Hematopoietic multipotent progenitor cell treated with erythropoietin and hydrocortisone succinate and interleukin-3 and kit ligand, for 17 days (in vitro differentiated cells): Measurements from ENCODE around the gene ESPN.
"Not testable (repeated sequence)": the region's sequence is repeated elsewhere in the genome, so short reads cannot be mapped to it uniquely, and the experiment has no call there.

ENCODE experiments used
- DNase-seq: peaks from one replicate; pipeline ENCODE4 v3.0.0-alpha.2; 2015; ENCODE audit warnings: low spot score

Gene ESPN

DNA sequence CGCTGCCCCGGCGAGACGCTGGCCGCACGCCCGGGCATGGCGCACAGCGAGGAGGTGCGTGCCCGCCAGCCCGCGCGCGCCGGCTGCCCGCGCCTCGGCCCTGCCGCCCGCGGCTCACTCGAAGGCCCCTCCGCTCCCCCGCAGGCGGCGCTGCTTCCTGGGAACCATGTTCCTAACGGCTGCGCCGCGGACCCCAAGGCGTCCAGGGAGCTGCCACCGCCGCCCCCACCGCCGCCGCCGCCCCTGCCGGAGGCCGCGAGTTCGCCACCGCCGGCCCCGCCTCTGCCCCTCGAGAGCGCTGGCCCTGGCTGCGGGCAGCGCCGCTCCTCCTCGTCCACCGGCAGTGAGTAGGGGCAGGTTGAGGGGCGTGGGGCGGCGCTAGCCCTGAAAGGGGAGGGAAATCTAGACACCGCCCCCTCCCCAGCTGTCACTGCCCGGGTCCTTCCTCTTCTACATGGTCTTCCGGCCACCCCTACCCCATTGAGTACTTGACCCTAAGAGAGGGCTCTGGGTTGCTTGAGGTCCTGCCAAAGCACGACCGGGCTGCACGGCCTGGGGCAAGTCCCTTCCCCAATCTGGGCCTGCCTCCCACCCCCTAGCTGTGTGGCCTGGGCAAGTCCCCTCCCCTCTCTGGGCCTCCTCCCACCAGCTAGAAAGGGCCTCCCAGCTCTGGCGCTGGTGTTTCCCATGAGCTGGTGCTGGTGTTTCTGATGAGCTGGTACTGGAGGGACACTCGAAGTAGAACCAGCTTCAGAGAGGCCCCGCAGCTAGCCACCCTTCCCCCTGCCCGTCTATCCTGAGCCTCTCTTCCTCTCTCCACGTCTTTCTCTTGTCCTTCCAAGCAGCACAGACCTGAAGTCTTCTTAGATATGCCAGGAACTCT is 24.4 kb downstream of the ESPN start:
- no peak for DNase-seq

DNA sequence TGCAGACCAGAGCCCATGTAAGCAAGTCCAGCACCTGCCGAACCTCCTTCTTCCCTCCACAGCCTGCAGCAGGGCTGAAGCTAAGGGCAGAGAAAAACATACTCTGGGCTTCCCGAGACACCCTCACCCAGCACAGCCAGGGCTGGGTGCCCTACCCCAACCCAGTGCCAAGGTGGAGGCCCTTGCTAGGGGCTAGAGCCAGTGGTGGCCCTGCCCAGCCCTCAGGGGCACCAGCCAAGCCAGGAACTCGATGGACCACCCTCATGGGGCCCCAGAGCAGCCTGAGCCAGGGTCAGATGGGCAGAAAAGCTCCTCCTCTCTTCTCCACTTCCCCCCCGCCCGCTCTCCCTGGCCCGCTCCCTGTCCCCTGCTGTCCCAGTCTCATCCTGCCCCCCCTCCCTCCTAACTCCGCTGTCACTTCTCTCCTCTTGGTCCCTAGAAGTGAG is 25.5 kb downstream of the ESPN start:
- no peak for DNase-seq

DNA sequence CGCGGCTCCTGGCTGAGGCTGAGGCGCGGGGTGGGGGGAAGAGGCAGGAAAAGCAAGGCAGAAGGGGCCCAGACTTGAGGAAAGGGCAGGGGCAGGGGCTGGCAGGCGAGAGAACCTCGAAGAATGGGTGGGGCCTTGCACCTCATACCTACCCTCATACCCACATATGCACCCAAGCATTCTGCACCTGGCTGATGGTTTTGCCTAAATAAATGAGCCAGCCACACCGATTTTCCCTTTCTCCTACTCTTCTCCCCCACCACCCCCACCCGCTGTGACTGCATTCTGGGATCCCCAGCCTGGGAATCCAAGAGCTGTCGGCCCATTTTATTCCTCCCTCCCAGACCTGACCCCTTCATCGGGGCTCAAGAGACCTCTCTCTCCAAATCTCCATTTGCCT is 25.9 kb downstream of the ESPN start:
- DNase-seq, result not testable (repeated sequence)

DNA sequence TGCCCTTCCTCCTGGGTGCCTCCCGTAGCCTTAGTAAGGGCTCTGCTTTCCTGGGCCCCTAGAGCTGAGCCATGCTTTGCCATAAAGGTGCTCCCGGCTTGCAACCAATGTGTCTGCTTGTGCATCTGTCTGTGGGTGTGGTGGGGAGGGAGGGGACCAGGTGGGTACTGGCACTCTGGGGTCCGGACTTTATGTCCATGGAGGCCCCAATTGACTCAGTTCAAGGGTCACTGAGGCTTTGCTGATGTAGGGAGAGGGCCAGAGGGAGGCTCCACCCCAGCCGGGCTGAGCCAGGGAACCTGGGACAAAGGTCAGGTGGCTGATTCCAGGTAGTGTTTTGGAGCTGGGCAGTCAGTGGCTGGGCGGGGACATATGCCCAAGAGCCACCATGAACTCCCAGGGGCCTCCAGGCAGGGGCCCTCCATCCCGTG is 26.4 kb downstream of the ESPN start:
- DNase-seq, result no peak

DNA sequence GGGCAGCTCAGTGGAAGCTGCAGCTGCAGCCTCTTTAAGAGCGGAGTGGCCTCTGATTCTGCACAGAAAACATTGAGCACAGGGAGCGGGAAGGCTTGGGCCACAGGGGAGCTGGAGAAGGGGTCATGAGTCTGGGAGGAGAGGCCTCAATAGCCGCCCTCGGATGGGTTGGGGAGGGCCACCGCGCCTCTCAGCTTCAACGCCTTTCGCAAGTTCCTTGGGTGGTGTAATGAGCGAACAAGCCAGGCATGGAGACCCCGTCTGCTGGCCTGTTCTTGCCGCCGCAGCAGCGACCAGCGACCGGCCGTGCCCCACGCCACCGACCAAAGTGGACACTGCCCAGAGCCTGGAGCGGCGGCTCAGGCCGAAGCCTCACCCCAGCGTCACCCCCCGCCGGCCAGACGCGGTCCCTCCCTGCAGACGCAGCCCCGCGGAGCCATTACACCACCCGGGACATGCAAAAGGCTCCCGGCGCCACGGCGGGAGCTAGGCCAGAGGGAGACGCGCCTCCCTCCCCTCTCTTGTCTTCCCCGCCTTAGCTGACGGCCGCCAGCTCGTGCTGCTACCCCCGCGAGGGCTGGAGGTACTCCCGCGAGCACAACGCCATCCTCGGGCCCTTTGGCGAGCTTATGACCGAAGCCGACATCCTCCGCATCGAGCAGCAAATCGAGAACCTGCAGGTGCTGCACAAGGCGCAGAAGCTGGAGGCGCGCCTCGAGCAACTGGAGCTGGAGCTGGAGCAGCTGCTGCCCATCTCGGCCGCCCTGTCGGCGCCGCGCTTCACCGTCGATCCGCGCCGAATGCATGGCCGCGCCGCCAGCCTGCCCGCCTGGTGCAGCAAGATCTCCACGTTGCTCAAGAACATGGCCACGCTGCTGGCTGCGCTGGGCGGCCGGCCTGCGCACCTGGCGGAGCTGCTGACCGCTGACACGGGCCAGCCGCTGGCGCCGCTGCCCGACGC is 29.6 kb downstream of the ESPN start:
- DNase-seq, result not testable (repeated sequence)

DNA sequence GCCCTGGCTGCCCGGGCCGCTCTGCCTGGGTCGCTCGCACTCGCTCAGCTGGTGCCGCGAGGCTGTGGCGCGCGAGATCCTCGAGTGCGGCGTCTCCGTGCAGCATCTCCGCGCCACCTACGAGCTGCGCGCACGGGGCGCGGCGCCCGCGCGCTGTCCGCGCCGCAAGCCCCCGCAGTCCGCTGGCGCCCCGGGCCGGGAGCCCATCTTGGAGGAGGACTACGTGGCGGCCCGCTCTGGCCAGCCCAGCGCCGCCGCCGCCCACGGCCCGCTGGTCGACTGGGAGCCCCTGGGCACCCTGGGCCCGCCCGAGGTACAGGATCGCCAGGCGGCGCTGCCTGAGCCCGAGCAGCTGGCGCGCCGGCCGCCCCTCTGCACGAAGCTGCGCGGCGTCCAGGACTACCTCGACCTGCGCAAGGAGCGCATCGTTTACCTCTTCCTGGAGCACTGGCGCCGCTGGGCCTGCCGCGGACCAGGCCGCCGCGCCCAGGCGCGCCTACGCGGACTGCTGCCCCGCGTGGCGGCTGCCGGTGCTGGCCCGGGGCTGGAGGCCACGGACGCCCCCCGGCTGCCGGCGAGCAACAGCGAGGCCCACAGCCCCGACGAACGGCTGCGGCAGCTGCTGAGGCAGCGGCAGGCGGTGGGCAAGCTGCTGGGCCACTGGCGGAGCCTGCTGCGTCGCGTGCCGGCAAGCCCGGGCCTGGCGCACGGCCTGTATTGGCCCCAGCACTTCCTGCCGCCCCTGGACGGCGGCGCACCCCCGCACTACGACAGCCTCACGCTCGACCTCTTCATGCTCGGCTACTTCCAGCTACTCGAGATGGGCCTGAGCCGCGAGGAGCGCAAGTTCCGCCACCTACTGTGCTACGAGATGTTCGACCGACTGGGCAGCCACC is 30.5 kb downstream of the ESPN start:
- DNase-seq, result no peak

DNA sequence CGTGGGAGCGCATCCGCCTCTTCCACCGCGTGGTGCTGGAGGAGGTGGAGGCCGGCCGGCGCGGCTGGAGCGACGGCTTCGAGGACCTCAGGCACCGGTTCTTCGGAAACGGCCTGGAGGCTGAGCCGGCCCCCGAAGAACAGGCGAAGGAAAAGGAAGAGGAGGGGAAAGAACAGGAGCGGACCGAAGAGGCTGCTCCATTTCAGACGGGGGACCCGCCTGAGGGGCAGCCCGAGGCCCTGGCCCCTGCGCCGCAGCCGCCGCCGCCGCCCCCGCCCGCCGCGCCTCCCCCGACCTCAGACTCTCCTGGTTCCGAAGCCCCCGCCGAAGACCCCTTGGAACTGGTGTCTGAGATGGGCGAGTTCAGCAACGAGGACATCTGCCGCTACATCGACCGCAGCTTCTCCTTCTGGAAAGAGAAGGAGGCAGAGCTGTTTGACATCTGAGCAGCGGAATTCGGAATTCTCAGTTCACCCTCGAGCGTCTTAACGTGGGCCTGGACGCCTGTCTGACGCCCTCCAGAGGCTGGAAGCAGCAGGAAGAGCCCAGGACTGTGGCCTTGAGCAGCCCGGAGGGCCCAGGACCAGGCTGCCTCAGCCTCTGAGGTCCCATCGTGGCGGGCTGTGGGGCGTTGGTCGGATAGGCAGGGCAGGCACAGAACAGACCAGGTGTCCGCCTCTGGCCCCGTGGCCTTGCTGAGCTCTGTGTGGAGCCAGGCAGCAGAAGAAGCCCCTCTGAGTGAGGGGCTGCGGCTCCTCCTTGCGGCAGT is 31.4 kb downstream of the ESPN start:
- DNase-seq, result not testable (repeated sequence)

DNA sequence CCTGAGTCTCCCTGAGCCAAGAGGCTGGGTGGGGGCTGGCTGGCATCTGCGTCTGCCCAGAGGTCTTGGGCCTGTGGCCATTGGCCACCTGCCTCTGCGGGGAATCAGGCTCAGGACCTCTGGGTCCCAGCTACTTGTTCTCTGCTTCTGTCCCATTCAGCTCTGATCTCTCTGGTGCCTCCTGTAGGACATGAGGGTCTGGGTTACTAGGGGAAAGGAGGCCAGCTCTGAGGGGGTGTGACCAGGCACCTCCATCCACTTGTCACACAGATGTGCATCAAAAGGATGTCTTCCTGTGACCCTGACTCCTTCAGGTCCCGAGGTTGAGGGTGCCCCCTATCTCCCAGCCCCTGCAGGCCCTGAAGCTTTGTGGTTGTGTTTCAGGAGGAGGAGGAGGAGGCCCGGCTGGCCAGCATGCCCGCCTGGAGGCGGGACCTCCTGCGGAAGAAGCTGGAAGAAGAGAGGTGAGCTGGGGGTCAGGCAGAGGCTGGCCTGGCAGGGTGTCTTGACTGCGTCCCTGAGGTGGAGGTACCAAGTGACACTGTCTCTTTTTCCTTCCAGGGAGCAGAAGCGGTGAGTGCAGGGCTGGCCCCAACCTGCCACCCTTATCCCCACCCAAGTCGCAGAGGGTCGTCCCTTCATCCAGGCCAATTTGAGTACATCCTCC is 32.4 kb downstream of the ESPN start:
- no peak for DNase-seq

DNA sequence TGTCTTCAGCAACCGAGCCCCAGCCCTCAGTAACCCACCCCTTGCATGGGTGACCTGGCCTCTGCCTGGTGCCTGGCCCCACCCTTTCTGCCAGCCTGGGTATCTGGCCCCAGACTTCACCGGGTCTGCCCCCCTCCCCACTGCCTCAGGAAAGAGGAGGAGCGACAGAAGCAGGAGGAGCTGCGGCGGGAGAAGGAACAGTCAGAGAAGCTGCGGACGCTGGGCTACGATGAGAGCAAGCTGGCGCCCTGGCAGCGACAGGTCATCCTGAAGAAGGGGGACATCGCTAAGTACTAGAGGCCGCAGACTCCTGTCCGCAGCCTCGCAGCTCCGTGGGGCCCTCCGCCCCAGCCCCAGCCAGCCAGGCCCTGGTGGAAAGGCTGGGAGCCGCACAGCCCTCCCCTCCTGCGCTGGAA is 35.3 kb downstream of the ESPN start:
- DNase-seq, result no peak

DNA sequence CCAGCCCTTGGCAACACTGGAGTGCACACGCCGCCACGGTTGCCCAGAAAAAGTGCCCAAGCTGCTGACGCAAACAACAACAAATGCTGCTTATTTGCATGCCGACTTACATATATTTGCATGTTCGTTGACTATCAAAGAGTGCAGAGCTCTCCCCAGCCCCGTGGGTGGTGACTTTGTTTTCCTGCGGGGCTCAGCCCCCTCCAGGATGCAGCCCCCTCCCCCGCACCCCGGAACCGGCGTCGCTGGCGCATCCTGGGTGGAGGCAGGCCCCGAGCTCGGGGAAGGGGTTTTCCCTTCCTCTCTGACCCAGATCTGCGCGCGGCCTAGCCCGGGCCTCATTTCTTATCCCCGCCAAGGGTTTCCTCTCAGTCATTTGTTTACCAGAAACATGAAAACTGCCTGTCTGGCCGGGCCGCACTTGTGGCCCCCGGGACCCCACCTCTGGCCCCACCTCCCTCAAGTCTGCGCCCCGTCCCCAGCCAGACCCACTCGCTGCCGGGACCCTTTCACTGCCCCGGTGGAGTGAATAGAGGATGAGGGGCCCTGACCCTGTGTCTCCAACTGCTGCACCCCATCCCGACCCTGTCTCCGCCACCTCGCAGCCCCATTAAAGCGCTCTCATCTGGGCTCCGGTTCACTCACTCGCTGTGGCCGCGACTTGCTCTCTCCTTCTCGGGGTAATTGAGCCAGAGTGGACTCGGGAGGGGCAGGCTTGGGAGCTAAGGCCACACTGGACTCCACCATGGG is 35.9 kb downstream of the ESPN start:
- no peak for DNase-seq

DNA sequence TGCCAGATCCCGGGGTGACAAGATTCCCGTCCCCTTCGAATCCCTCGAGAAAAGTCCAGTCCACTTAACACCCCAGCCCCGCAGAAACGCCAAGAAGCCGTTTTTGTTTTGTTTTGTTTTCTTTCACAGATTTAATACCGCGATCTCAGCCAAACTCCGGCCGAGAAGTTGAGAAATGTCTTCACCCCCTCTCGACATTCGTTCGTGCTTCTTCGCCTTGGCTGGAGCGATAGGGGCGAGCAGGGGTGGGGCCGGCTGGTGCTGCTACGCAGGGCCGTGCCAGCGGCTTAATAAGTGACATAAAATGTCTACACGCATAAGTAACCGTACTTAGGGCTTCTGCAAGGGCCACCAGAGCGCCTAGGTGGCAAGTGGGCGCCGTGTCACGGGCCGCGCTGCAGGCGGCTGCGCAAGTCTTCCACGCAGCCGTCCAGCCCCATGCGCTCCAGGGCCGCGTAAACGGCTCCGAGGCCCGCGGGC is 36.5 kb downstream of the ESPN start:
- no peak for DNase-seq

DNA sequence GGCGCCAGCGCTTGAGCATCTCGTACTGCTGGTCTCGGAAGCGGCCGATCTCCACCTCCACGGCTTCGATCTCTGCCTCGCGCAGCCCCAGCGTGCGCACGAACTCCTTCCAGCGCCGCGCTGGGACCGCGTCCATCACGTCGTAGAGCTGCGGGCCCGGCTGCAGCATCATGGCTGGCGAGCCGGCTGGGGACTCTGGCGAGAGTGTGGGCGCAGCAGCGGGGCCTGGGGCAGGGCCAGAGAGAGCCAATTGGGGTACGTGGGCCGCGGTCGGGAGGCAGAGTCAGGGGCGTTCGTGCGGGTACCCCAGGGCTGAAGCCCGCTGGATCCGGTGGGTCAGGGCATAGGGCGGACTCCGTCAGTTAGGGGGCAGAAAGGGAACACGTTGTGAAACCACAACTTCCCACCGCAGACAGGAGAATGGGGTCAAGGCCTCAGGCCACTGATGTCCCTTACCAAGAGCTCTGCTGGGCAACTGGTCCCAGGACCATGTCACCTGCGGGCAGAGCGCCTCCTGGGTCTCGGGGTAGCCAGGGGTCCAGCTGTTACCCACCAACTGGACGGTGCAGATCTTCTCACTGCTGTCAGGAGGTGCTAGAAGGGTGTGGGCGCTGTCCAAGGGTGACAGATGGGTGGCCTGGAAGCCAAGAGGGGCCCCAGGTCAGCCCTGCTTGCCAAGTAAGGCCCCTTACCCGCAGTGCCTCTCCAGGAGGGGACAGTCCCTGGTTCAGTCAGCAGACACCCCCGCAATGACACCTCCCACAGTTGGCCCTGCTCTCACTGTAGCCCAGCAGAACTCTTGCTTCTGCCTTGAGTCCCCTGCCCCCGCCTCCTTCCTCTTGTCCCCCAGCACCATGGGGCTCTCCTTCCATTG is 37.2 kb downstream of the ESPN start:
- no peak for DNase-seq

DNA sequence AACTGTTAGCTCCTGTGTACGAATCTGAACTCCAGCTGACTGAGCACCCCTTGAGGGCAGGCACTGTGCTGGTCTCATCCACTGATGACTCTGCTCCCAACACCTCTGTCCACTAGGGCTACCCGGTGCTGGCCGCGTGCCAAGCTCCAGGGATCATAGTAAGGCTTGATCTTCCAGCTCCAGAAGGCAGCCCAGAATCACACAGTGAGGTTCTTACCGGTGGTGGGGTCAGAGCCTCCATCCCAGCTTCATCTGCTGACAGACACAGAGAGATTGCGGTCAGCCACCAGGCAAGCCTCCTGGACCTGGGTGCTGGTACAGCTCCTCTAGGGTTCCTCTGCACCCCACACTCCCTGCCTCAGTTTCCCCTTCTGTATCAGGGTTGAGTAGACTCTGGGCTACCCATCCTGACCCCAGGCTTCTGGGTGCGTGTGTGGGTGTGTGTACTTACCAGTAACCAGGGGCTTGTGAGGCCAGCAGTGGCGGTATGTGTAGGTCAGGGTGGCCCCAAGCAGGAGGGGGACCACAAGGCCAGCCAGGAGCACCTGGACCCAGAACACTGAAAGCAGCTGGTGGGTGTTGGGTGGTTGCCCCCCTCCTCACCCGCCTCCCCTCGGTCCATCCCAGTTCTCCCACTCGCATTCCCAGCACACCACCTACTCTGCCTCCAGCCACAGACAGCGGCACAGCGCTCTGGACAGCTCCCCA is 38.0 kb downstream of the ESPN start:
- DNase-seq, result no peak

DNA sequence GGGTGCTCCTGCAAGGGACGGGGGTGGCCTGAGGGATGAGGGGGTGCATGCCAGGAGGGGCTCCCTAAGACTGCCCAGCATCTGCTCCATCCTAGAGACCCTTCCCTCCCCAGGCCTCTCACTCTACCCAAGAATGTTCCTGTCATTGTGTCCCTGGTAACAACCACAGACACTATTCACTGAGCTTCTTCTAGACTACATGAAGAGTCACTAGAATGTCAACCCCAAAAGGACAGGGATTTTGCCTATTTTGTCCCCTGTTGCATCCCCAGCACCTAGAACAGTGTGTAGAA is 38.5 kb downstream of the ESPN start:
- no peak for DNase-seq

DNA sequence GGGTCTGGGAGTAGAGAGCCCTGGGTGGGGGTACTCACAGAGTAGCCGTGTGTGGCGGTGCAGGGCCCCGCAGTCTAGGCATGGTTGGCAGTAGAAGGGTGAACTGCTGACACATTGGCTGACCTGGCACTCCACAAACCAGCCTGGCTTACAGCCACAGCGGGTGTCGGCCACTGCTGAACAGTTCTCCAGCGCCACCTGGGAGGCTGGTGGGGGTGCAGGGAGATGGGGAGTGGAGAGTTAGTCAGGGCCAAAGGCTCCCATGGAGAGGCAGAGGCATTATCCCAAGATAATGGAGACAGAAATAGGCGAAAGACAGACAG is 39.9 kb downstream of the ESPN start:
- no peak for DNase-seq

DNA sequence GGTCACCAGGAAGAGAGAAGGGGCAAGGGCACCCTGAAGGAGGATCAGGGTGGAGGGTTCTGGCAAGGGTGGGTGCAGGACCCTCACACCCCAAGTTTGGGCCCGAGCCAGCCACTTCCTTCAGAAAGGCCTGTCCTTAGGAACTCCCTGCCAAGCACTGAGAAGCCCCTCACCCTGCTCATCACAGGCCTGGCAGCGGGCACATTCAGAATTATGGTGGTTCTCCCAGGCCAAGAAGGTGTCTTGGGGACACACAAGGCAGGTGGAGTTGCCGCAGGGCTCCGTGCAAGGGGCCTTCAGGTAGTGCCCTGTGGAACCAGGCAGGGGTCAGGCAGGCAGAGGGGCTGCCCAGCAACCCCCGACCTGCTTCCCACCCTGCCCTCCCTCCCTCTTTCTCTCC is 40.3 kb downstream of the ESPN start:
- no peak for DNase-seq

DNA sequence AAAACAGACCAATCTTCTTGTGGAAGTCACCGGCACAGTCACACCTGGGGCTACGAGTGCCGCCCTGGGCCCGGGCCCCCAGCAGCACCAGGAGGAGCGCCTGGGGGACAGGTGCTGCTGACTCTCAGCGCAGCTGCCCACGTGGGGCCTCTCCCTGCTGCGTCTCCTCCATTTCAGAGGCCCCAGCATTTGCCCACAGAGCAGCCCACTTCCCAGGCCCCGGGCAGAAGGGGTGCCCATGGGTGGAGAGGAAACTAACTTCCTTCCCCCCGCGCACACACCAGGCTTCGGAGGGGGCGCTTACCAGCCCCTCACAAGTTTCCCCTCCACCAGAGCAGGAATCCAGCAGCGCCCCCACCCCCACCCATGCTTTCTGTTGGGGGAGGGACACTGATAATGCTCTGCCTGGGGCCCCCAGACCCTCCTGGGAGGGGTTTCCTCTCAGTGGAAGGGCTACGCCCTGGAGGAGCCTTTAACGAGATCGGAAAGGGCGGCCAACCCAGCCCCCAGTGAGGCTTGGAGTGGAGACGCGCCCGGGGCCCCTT is 41.0 kb downstream of the ESPN start:
- DNase-seq, result no peak

DNA sequence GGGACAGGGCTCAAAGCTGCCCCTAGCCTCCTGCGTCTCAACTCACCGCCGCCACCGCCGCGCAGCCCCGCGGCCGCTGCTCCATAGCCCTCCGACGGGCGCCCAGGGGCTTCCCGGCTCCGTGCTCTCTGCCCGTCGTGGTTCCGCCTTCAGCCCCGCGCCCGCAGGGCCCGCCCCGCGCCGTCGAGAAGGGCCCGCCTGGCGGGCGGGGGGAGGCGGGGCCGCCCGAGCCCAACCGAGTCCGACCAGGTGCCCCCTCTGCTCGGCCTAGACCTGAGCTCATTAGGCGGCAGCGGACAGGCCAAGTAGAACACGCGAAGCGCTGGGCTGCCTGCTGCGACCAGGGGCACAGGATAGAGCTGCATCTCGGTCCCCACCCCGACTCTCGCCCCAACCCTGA is 41.4 kb downstream of the ESPN start, which contains the start of gene TNFRSF25:
TNFRSF25 (minus strand) TSS at position 151 of the 400 bp plus-strand sequence; CDS start at position 85, 66 bp downstream.
- DNase-seq, result no peak
